H1 (cell line): ENCODE measurements around the gene P2RY11. TPM values are rescaled to one million over a fixed set of nuclear protein-coding genes. Genes with fewer than 3 reads are reported as not detected.

ENCODE experiments used
- CTCF ChIA-PET: fragments of 300-600 bp; sonication (Branson Sonifier 250); formaldehyde crosslinking; loops from one replicate; lab custom pipeline; 2021; ENCODE audit not compliant: partially characterized antibody; lab: Charles Lee
- POLR2A ChIA-PET: fragments of 300-600 bp; sonication (Branson Sonifier 250); formaldehyde crosslinking; loops from one replicate; lab custom pipeline; 2021; ENCODE audit warnings: inconsistent platforms; ENCODE audit not compliant: partially characterized antibody; lab: Charles Lee
- DNase-seq, 2 experiments: peaks; one replicate each; pipeline versions ENCODE4 v3.0.0 to v3.0.0-alpha.2; 2010 to 2022; ENCODE audit warnings: low spot score in 2 of 2, low read depth in 1 of 2, mixed read lengths in 1 of 2
- FAIRE-seq: peaks from 2 replicates; lab custom pipeline; 2011; peaks lifted over from hg19 to GRCh38; lab: Jason Lieb, UNC
- H2AFZ ChIP-seq: 2 replicates; pipeline ENCODE4 v1.8.1; 2012; ENCODE audit warnings: low read length, inconsistent platforms
- H2AK5ac ChIP-seq: 2 replicates; pipeline ENCODE4 v1.6.1; 2013; ENCODE audit warnings: low read depth, low read length
- H2BK120ac ChIP-seq: replicated peaks from 2 replicates; pipeline ENCODE3; 2013; ENCODE audit warnings: low read depth, low read length, inconsistent platforms
- H2BK12ac ChIP-seq: 2 replicates; pipeline ENCODE4 v1.6.1; 2013; ENCODE audit warnings: low read depth, low read length
- H2BK15ac ChIP-seq: 2 replicates; pipeline ENCODE4 v1.6.1; 2013; ENCODE audit warnings: low read length
- H2BK20ac ChIP-seq: 2 replicates; pipeline ENCODE4 v1.6.1; 2013; ENCODE audit warnings: low read length
- H2BK5ac ChIP-seq: 2 replicates; pipeline ENCODE4 v1.6.1; 2013; ENCODE audit warnings: low read depth, low read length
- H3K14ac ChIP-seq: 2 replicates; pipeline ENCODE4 v1.6.1; 2013; ENCODE audit warnings: inconsistent platforms; ENCODE audit not compliant: insufficient read length
- H3K18ac ChIP-seq: 2 replicates; pipeline ENCODE4 v1.6.1; 2013; ENCODE audit warnings: low read length; ENCODE audit errors: extremely low read depth
- H3K23ac ChIP-seq: 2 replicates; pipeline ENCODE4 v1.6.1; 2013; ENCODE audit warnings: inconsistent platforms; ENCODE audit not compliant: insufficient read length
- H3K23me2 ChIP-seq: 2 replicates; pipeline ENCODE4 v1.6.1; 2013; ENCODE audit warnings: low read depth, low read length
- H3K27ac ChIP-seq: 2 replicates; pipeline ENCODE4 v1.6.1; 2011; ENCODE audit warnings: low read depth, low read length, inconsistent platforms
- H3K27me3 ChIP-seq, 4 experiments: replicated peaks in 1 of 4; 1 replicate in 1 of 4; 2 replicates in 3 of 4; pipeline versions ENCODE4 v1.6.1 to v1.8.1; 2011 to 2013; ENCODE audit warnings: low read length in 3 of 4, mild to moderate bottlenecking in 3 of 4, inconsistent platforms in 2 of 4, mixed read lengths in 2 of 4, moderate library complexity in 1 of 4; ENCODE audit not compliant: control insufficient read depth in 3 of 4, insufficient read depth in 3 of 4; ENCODE audit errors: extremely low read depth in 1 of 4
- H3K36me3 ChIP-seq, 4 experiments: 2 replicates each; pipeline versions ENCODE4 v1.6.1 to v1.8.1; 2011 to 2013; ENCODE audit warnings: mild to moderate bottlenecking in 4 of 4, low read length in 3 of 4, moderate library complexity in 2 of 4, control low read depth in 1 of 4, inconsistent platforms in 1 of 4; ENCODE audit not compliant: insufficient read depth in 4 of 4, control insufficient read depth in 2 of 4
- H3K4ac ChIP-seq: replicated peaks from 2 replicates; pipeline ENCODE3; 2013; ENCODE audit warnings: low read length, low read depth, mixed read lengths, inconsistent platforms; ENCODE audit not compliant: insufficient read length
- H3K4me1 ChIP-seq, 4 experiments: replicated peaks in 1 of 4; 1 replicate in 1 of 4; 2 replicates in 3 of 4; pipeline versions ENCODE4 v1.6.1 to v1.8.1; 2011 to 2013; ENCODE audit warnings: low read length in 3 of 4, inconsistent platforms in 2 of 4, mixed read lengths in 1 of 4; ENCODE audit not compliant: insufficient read depth in 4 of 4, control insufficient read depth in 3 of 4
- H3K4me2 ChIP-seq, 2 experiments: 2 replicates each; pipeline versions ENCODE4 v1.6.1 to v1.8.1; 2011 to 2013; ENCODE audit warnings: low read depth in 2 of 2, low read length in 2 of 2, control low read depth in 1 of 2, inconsistent platforms in 1 of 2, mild to moderate bottlenecking in 1 of 2; ENCODE audit not compliant: insufficient read depth in 1 of 2
- H3K4me3 ChIP-seq, 4 experiments: fragments of 200-600, 300-600 bp in 1 of 4; sonication (generic), shearing (Covaris generic), sonication (Bioruptor Twin) in 1 of 4; 2 replicates each; pipeline versions ENCODE4 v1.5.1 to v1.8.1; 2011 to 2016; ENCODE audit warnings: low read length in 4 of 4, low read depth in 3 of 4, control low read depth in 2 of 4, inconsistent platforms in 2 of 4, mild to moderate bottlenecking in 2 of 4, mixed read lengths in 1 of 4, moderate library complexity in 1 of 4; ENCODE audit not compliant: insufficient read depth in 2 of 4; ENCODE audit errors: extremely low read depth in 1 of 4
- H3K56ac ChIP-seq: replicated peaks from 2 replicates; pipeline ENCODE3; 2013; ENCODE audit warnings: low read depth, mild to moderate bottlenecking, mixed read lengths, low read length, inconsistent platforms; ENCODE audit not compliant: insufficient read length
- H3K79me1 ChIP-seq: 2 replicates; pipeline ENCODE4 v1.6.1; 2013; ENCODE audit warnings: low read depth, low read length, control low read depth
- H3K79me2 ChIP-seq, 2 experiments: 2 replicates each; pipeline versions ENCODE4 v1.6.1 to v1.8.1; 2012 to 2013; ENCODE audit warnings: low read length in 2 of 2, mild to moderate bottlenecking in 2 of 2, inconsistent platforms in 1 of 2; ENCODE audit not compliant: insufficient read depth in 2 of 2, control insufficient read depth in 1 of 2
- H3K9ac ChIP-seq, 4 experiments: replicated peaks in 1 of 4; 1 replicate in 1 of 4; 2 replicates in 3 of 4; pipeline versions ENCODE4 v1.6.1 to v1.8.1; 2011 to 2013; ENCODE audit warnings: low read depth in 3 of 4, low read length in 3 of 4, control low read depth in 2 of 4, mild to moderate bottlenecking in 2 of 4, moderate library complexity in 2 of 4, inconsistent platforms in 1 of 4; ENCODE audit errors: extremely low read depth in 1 of 4
- H3K9me3 ChIP-seq, 2 experiments: 2 replicates each; pipeline versions ENCODE4 v1.6.1 to v1.8.1; 2012 to 2013; ENCODE audit warnings: mild to moderate bottlenecking in 2 of 2, moderate library complexity in 2 of 2, control low read depth in 1 of 2, inconsistent platforms in 1 of 2, low read depth in 1 of 2, low read length in 1 of 2, mixed read lengths in 1 of 2; ENCODE audit not compliant: insufficient read depth in 2 of 2
- H4K20me1 ChIP-seq, 2 experiments: replicated peaks in 1 of 2; 2 replicates each; pipeline versions ENCODE3 to v1.8.1; 2011 to 2013; ENCODE audit warnings: inconsistent platforms in 2 of 2, low read length in 2 of 2, mild to moderate bottlenecking in 1 of 2; ENCODE audit not compliant: insufficient read depth in 2 of 2, control insufficient read depth in 1 of 2
- H4K5ac ChIP-seq: 2 replicates; pipeline ENCODE4 v1.6.1; 2013; ENCODE audit warnings: low read length, low read depth, mixed read lengths, inconsistent platforms; ENCODE audit not compliant: insufficient read length
- H4K8ac ChIP-seq: 2 replicates; pipeline ENCODE4 v1.8.0; 2013; ENCODE audit warnings: mild to moderate bottlenecking, moderate library complexity, low read length, inconsistent platforms; ENCODE audit not compliant: insufficient read depth; ENCODE audit errors: extremely low read depth
- H4K91ac ChIP-seq: replicated peaks from 2 replicates; pipeline ENCODE3; 2013; ENCODE audit warnings: low read length, mixed read lengths, inconsistent platforms; ENCODE audit not compliant: insufficient read length
- ATF3 ChIP-seq: IDR thresholded peaks from 2 replicates; pipeline ENCODE4 v1.6.1; 2011; ENCODE audit warnings: low read depth, mild to moderate bottlenecking, low read length; ENCODE audit not compliant: insufficient read depth
- BRCA1 ChIP-seq: IDR thresholded peaks from 2 replicates; pipeline ENCODE4 v1.6.1; 2012; ENCODE audit warnings: low read depth, low read length, improper control_type of control experiment
- CHD2 ChIP-seq: IDR thresholded peaks from 2 replicates; pipeline ENCODE4 v1.6.1; 2012; ENCODE audit warnings: low read length, improper control_type of control experiment
- CTCF ChIP-seq, 3 experiments: IDR thresholded peaks; 1 replicate in 2 of 3; 2 replicates in 1 of 3; pipeline versions ENCODE4 v1.5.1 to v1.6.1; 2011; ENCODE audit warnings: low read length in 3 of 3, mild to moderate bottlenecking in 3 of 3, inconsistent platforms in 2 of 3, low read depth in 1 of 3, moderate library complexity in 1 of 3; ENCODE audit not compliant: insufficient read depth in 1 of 3; ENCODE audit errors: control extremely low read depth in 1 of 3
- NRF1 ChIP-seq: IDR thresholded peaks from 2 replicates; pipeline ENCODE4 v1.6.1; 2011; ENCODE audit warnings: mild to moderate bottlenecking, low read depth, low read length, improper control_type of control experiment
- POU5F1 ChIP-seq: IDR thresholded peaks from 2 replicates; pipeline ENCODE4 v1.6.1; 2011; ENCODE audit warnings: low read depth, mild to moderate bottlenecking, low read length, moderate library complexity
- RBBP5 ChIP-seq: IDR thresholded peaks from 2 replicates; pipeline ENCODE4 v1.7.1; 2012; ENCODE audit warnings: low read depth, mild to moderate bottlenecking, inconsistent platforms, low read length, moderate library complexity, borderline replicate concordance
- USF2 ChIP-seq: IDR thresholded peaks from 2 replicates; pipeline ENCODE4 v1.6.1; 2011; ENCODE audit warnings: low read length, improper control_type of control experiment
- WGBS, 2 experiments: shearing (Covaris generic) in 1 of 2; methylation state at CpG; one replicate each; pipeline versions ENCODE4 v1.1.6 to v1.1.7; 2013 to 2015; ENCODE audit warnings: low lambda C conversion rate in 2 of 2, mixed read lengths in 2 of 2, inconsistent platforms in 1 of 2, low coverage in 1 of 2, missing lambda C conversion rate in 1 of 2; ENCODE audit not compliant: insufficient replicate concordance in 2 of 2, insufficient coverage in 1 of 2, insufficient read length in 1 of 2; ENCODE audit errors: extremely low coverage in 1 of 2, missing lambda C conversion rate in 1 of 2; 5-methylcytosine and 5-hydroxymethylcytosine counted together
- polyA plus RNA-seq, 7 experiments: library from polyadenylated mRNA; depleted of rRNA in 3 of 7; stranded (reverse) in 5 of 7; unstranded in 2 of 7; fragments of >200 nt in 5 of 7; fragments of 200-250 nt in 2 of 7; gene quantifications; 1 replicate in 5 of 7; 2 replicates in 1 of 7; 4 replicates in 1 of 7; pipeline versions ENCODE4 v1.2.1 to v1.2.3, GENCODE V29; 2011 to 2013; ENCODE audit warnings: missing spikeins in 2 of 7, mixed read lengths in 2 of 7
- total RNA-seq: library from RNA; stranded (reverse); fragmentation: NEBNext Ultra II Directional; extraction: Animal tissue kit (Norgen Biotek cat#: 25700); gene quantifications from 2 replicates; pipeline ENCODE4 v1.2.1, GENCODE V29; 2021

P2RY11 gene
- total and polyA plus RNA-seq, 2 of the 8 experiments (the other 6 are each of a cell fraction or from before 2014, with no cell fraction given): 9.2 to 18.0 TPM

- Histone ChIP-seq H3K4ac (no peak overlapping the region), H3K9ac (no peak overlapping the region), H2BK120ac (no peak overlapping the region), H3K56ac (no peak overlapping the region), H3K36me3 (no peaks in the 10 kb centered on the region), H3K4me1 (peaks cover 0 to 4% (median 1%) of the 10 kb centered on the region in 4 experiments; a peak in 3 of 7 replicates), H3K79me2 (no peaks in the 10 kb centered on the region), H3K9me3 (peaks cover 10 to 12% of the 10 kb centered on the region in 2 experiments), H3K23me2 (no peaks in the 10 kb centered on the region), H4K5ac (no peak overlapping the region), H2BK5ac (no peak overlapping the region), H3K27me3 (peaks cover 0 to 2% (median 0%) of the 10 kb centered on the region in 4 experiments; a peak in 1 of 7 replicates), H2AK5ac (no peak overlapping the region), H3K27ac (no peak overlapping the region), H3K4me3 (no peak overlapping the region), H3K18ac (no peak overlapping the region), H3K14ac (no peak overlapping the region), H4K20me1 (no peaks in the 10 kb centered on the region), H3K79me1 (no peaks in the 10 kb centered on the region; the same call in 1 of the 2 replicates), H2BK20ac (no peak overlapping the region), H4K8ac (no peak overlapping the region), H2AFZ (no peak overlapping the region), H2BK12ac (no peak overlapping the region), H4K91ac (no peak overlapping the region), H3K23ac (no peak overlapping the region), H2BK15ac (no peak overlapping the region), H3K4me2 (no peak overlapping the region)
- whole genome bisulfite sequencing, 2 experiments: 94% methylated on average over 2 of the region's 2 CpGs; no CpG with 5 or more reads in 1 of the 2 experiments
- ChIA-PET POLR2A (interaction anchor here (1.1 to 3.1 kb wide), 4 partner anchors 32 to 40 kb away, joined by 3 to 7 read pairs (median 5); partner anchors contain the start of gene PPAN), CTCF (interaction anchor here (0.6 to 3.4 kb wide), 9 partner anchors 9 to 132 kb away, joined by 3 to 10 read pairs (median 3); partner anchors contain the start of gene PPAN)
- DNase-seq (no peak), FAIRE-seq (no peak)
- TF ChIP-seq RBBP5 (no peak), BRCA1 (no peak), POU5F1 (no peak), CHD2 (no peak), CTCF (IDR thresholded peaks at IDR 0.05; ENCODE audit: control extremely low read depth in 1 of 3, insufficient read depth in 1 of 3, low read depth in 1 of 3, low read length in 3 of 3) (peak in 2 of 3 experiments; percentile 39 to 55; a peak in 3 of 4 replicates), ATF3 (peak; percentile 59; the same call in 1 of the 2 replicates), USF2 (peak; percentile 76), NRF1 (no peak)
Measured at GRCh38 chr19:10074153-10074552, 37.3 kb upstream of the P2RY11 start.
